Heart right ventricle (tissue), 16 donors: ENCODE measurements around the gene NECAB3. TPM values are rescaled to one million over a fixed set of nuclear protein-coding genes. Genes with fewer than 3 reads are reported as not detected.
A peak's percentile ranks its signal among the peaks of the same experiment; 100 is the strongest.

Source experiments
- ATAC-seq, 8 donors: fragments of 200-7000 bp; cut with Tn5 transposase; one replicate each; pipeline ENCODE4 v1.9.1; 2020; ENCODE audit warnings: mild to moderate bottlenecking in 8 of 8, moderate library complexity in 8 of 8, moderate number of reproducible peaks in 1 of 8
- DNase-seq, 2 donors: peaks; one replicate each; pipeline ENCODE4 v3.0.0-alpha.2; 2020
- H3K27ac ChIP-seq, 10 donors: fragments of 200-600 bp; sonication (generic) in 2 of 10; one replicate each; pipeline versions ENCODE4 v1.5.0 to v1.8.0; 2020 to 2022; ENCODE audit warnings: mild to moderate bottlenecking in 3 of 10
- H3K27me3 ChIP-seq, 7 donors: fragments of 200-600 bp; one replicate each; pipeline ENCODE4 v1.8.0; 2021 to 2022; ENCODE audit warnings: mild to moderate bottlenecking in 2 of 7
- H3K36me3 ChIP-seq, 9 donors: fragments of 200-600 bp; sonication (generic) in 1 of 9; one replicate each; pipeline versions ENCODE4 v1.5.0 to v1.8.0; 2020 to 2022; ENCODE audit warnings: mild to moderate bottlenecking in 2 of 9
- H3K4me1 ChIP-seq, 9 donors: fragments of 200-600 bp; sonication (generic) in 1 of 9; one replicate each; pipeline versions ENCODE4 v1.5.0 to v1.8.0; 2020 to 2022; ENCODE audit warnings: mild to moderate bottlenecking in 4 of 9
- H3K4me3 ChIP-seq, 10 donors: fragments of 200-600 bp; sonication (generic) in 2 of 10; one replicate each; pipeline versions ENCODE4 v1.5.0 to v1.8.0; 2020 to 2022; ENCODE audit warnings: mild to moderate bottlenecking in 7 of 10, moderate library complexity in 2 of 10
- H3K9me3 ChIP-seq, 11 donors: fragments of 200-600 bp in 10 of 11; sonication (generic) in 2 of 11; one replicate each; pipeline versions ENCODE4 v1.5.0 to v1.8.0; 2013 to 2022; ENCODE audit warnings: mild to moderate bottlenecking in 2 of 11, control low read depth in 1 of 11, moderate library complexity in 1 of 11
- CTCF ChIP-seq, 9 donors: fragments of 200-600 bp; sonication (generic) in 2 of 9; IDR thresholded peaks; one replicate each; pipeline versions ENCODE4 v1.5.0 to v1.8.0; 2021 to 2022; ENCODE audit warnings: antibody characterized with exemption in 9 of 9, mild to moderate bottlenecking in 5 of 9, moderate library complexity in 1 of 9
- WGBS, 2 donors: extraction: QIAGEN DNeasy Blood & Tissue Kit; methylation state at CpG; one replicate each; pipeline ENCODE4 v1.1.7; 2013; ENCODE audit warnings: inconsistent platforms in 1 of 2; 5-methylcytosine and 5-hydroxymethylcytosine counted together
- intact Hi-C, 10 donors: fragments of 100-400 bp; cut with DNase I; formaldehyde crosslinking; loops; one replicate each; pipeline versions ENCODE4 v1.11.1 to v1.14.2; 2022
- polyA plus RNA-seq, 2 donors: library from polyadenylated mRNA; stranded (reverse); fragments of 200-250 nt; gene quantifications; one replicate each; pipeline ENCODE4 v1.2.3, GENCODE V29; 2013
- total RNA-seq, 10 donors: library from RNA; stranded (reverse); fragmentation: NEBNext Ultra II Directional in 3 of 10; extraction: Animal tissue kit (Norgen Biotek cat#: 25700) in 3 of 10; gene quantifications; one replicate each; pipeline versions ENCODE4 v1.2.1 to v1.2.4, GENCODE V29; 2021 to 2023
- donor health status: Arrhythmogenic right ventricular cardiomyopathy.
- donor health status: ischemic (EF 13 %, LVEDD 7.1; RV severe dilation, severe dysfunction).
- donor health status: healthy with polysubstance abuse.
- donor health status: DM: no; HTN: yes; CAD: no.
- donor health status: DM: no; HTN: no; CAD: no.
- donor health status: ischemic (EF 25% LVEDD 6.9; RV normal size, moderate dysfunction).
- donor health status: ischemic (EF 25% LVEDD 5.7; RV mildly dilated, moderate dysfunction).
- donor health status: healthy.
- donor health status: DM: yes; HTN: yes; CAD: no.
- donor health status: Ischemic cardiomyopathy.
- donor health status: ischemic (EF 35%, LVEDD 5.7; RV mildly dilated, moderate dysfunction).
- donor health status: nonischemic (EF 11% LVEDD 7.7; RV severe dilation, severe dysfunction).
- donor health status: DM: yes; HTN: yes; CAD: no.
- donor health status: PGD.
- donor health status: ischemic (EF 29% LVEDD 5.4; RV normal size, mild dysfunction).
- donor health status: nonischemic (EF 23%, LVEDD 6.1; RV moderate dilation, normal function).

The NECAB3 gene
- total and polyA plus RNA-seq, 12 donors: 36.6 to 92.8 (median 77.2) TPM

GRCh38 chr20:33694639-33695012, 20.4 kb upstream of the NECAB3 start:
- TF ChIP-seq CTCF (IDR thresholded peaks at IDR 0.05): no peak
- DNase-seq: no peak
- intact Hi-C loops: no loop called here
- peaks cover 0 to 36% (median 11%) of the 10 kb centered on the region in 9 donors for H3K4me1 ChIP-seq
- H3K4me3 ChIP-seq: no peak overlapping the region
- WGBS, 2 donors: 77 to 78% methylated on average over 6 of the region's 6 CpGs
- H3K27me3 ChIP-seq: no peaks in the 10 kb centered on the region
- H3K9me3 ChIP-seq: no peaks in the 10 kb centered on the region
- H3K36me3 ChIP-seq: no peaks in the 10 kb centered on the region
- ATAC-seq: peak in 1 of 8 donors; percentile 7
- H3K27ac ChIP-seq: peak overlapping the region in 3 of 10 donors; percentile 46 to 70 (median 55)

DNA sequence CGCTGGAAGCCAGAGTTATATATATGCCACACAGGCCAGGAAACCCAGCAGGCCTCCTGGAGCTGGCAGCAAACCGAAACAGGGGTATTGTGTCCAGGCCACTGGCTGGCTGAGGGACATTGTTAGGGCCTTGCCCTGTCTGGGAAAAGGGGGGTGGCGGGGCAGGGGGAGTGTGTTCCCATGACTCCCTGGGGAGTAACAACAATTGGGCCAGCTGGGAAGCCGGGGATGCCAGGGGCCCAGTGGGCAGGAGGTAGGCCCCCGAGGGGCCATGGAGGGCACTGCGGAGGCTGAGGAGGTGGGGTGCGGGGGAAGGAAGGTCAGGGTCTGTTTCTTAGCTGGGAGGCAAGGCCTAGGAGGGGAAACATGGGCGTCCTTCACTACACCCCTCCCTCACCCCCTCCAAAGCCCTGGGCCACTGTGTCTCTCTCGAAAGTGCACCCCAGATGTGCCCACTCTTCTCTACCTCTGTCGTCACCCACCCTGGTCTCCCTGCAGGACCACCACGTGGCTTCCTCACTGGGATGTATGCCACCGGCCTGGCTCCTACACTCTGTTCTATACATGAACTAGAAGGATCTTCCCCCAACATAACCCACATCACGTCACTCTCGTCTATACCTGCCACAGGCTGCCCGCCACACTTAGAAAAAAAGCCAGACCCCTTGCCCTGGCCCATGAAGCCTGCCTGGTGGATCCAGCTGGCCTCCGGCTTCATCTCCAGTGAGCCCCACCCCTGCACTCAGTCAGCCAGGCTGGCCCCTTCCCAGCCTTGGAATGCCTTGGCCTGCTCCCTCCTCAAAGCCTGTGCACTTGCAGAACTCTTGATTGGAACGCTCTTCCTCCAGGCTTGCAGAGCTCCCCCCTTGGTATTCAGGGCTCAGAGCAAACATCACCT, 19.8 kb upstream of the NECAB3 start:
- TF ChIP-seq CTCF (IDR thresholded peaks at IDR 0.05): no peak
- WGBS, 2 donors: 66 to 78% methylated on average over 17 of the region's 17 CpGs
- Histone ChIP-seq H3K4me3 (no peak overlapping the region), H3K36me3 (no peaks in the 10 kb centered on the region), H3K27ac (peak overlapping the region in 5 of 10 donors; percentile 25 to 70 (median 46)), H3K9me3 (no peaks in the 10 kb centered on the region), H3K4me1 (peaks cover 0 to 41% (median 11%) of the 10 kb centered on the region in 9 donors), H3K27me3 (no peaks in the 10 kb centered on the region)
- DNase-seq (peak in 1 of 2 donors; percentile 49), ATAC-seq (peak; percentile 45 to 86 (median 64))
- intact Hi-C loops: no loop called here

DNA sequence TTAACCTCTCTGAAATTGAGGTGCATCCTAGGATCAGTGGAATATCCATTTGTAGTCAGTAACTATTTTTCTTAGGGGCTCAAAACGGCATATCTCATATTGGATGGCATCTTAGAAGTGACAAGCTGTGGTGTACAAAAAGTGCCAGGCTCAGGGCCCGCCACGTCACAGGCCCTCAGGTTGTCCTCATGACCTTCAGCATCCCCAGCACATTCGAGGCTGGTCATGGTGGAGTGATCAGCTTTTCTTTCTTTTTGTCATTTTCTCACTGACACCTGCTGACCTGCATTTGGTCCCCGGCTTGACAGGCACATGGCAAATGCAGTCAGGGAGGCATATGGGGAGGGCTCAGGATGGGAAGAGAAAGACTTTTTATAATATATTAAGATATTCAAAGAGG, 19.1 kb upstream of the NECAB3 start:
- peaks cover 0 to 48% (median 11%) of the 10 kb centered on the region in 9 donors for H3K4me1 ChIP-seq
- DNase-seq: no peak
- H3K27ac ChIP-seq: peak overlapping the region in 4 of 10 donors; percentile 25 to 70 (median 50)
- no peaks in the 10 kb centered on the region for H3K9me3 ChIP-seq
- TF ChIP-seq CTCF (IDR thresholded peaks at IDR 0.05): no peak
- no peaks in the 10 kb centered on the region for H3K27me3 ChIP-seq
- no peak overlapping the region for H3K4me3 ChIP-seq
- 64 to 74% methylated on average over 5 of the region's 5 CpGs for WGBS, 2 donors
- no peaks in the 10 kb centered on the region for H3K36me3 ChIP-seq
- intact Hi-C loops: no loop called here
- no peak for ATAC-seq

DNA sequence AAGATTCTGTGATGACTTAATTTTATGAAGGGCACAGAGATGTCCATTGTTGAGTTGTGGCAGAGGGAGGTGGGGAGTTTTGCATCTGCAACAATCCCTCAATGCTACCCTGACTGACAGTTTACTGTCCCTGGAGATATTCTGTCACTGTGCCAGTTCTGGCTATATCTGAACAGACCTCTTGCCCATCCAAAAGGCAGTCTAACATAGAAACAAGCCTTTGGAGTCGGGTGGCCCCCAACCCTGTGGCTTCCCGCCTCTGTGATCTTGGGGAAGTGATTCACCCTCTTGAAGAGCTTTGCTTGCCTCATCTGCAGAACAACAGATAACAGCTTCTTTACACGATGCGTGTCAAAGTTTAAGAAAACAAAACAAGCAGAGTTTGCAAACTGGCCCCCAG, 15.7 kb upstream of the NECAB3 start:
- no peak for DNase-seq
- no peak for TF ChIP-seq CTCF (IDR thresholded peaks at IDR 0.05)
- no peak for ATAC-seq
- Histone ChIP-seq H3K4me1 (peaks cover 3 to 50% (median 17%) of the 10 kb centered on the region in 9 donors), H3K36me3 (no peaks in the 10 kb centered on the region), H3K27ac (peak overlapping the region in 1 of 10 donors; percentile 67), H3K4me3 (no peak overlapping the region), H3K9me3 (no peaks in the 10 kb centered on the region), H3K27me3 (no peaks in the 10 kb centered on the region)
- WGBS, 2 donors: 30 to 41% methylated on average over 4 of the region's 4 CpGs
- intact Hi-C loops: loop anchor here in 1 of 10 donors (5.0 kb wide), 1 partner anchor 42 kb away; the partner anchor contains the start of gene ZNF341
